CD4-positive, alpha-beta T cell treated with Interleukin-4 for 1 hour (primary cell): ENCODE data around the gene CD99.
A peak's percentile ranks its signal among the peaks of the same experiment; 100 is the strongest.
"Not testable (repeated sequence)": the region's sequence is repeated elsewhere in the genome, so short reads cannot be mapped to it uniquely, and the experiment has no call there.

Source experiments
- DNase-seq, 2 donors: peaks; one replicate each; pipeline ENCODE4 v3.0.0-alpha.2; 2020 to 2022

The CD99 gene

GRCh38 chrX:2690856-2691542 is at the start of gene CD99:
CD99 (plus strand) TSS chrX:2691295; CDS start chrX:2691361, 66 bp downstream.
- peak; percentile 93 to 95 for DNase-seq

GRCh38 chrX:2642146-2642545 is 48.9 kb upstream of the CD99 start:
- no peak for DNase-seq

DNA sequence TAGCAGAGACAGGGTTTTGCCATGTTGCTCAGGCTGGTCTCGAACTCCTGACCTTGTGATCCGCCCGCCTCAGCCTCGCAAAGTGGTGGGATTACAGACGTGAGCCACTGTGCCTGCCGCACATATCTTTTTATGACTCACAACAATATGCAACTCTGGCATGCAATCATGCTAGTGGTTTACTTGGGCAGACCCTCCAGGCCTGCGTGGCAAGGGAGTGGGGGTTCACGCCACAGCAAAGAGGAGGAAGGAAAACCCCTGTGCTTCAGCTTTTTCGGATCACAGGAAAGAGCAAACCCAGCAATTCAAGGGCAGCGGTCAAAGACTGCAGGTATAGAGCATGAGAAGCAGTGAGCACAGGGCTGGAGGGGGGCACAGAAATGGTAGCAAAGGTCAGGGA is 48.3 kb upstream of the CD99 start:
- no peak for DNase-seq

DNA sequence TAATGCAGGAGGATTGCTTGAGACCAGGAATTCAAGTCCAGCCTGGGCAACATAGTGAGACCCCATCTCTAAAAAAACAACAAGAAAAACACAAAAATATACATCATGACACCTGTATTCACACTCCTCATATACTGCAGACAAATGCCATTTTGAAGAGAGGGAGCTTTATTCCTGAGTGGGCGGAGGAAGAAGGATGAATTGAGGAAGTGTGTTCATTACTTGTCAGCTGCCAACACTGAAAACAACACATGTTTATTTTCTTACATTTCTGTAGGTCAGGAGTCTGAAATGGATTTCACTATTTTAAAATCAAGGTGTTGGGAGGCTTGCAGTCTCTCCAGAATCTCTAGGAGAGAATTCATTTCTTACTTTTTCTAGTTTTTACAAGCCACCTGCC is 47.2 kb upstream of the CD99 start:
- DNase-seq: no peak

DNA sequence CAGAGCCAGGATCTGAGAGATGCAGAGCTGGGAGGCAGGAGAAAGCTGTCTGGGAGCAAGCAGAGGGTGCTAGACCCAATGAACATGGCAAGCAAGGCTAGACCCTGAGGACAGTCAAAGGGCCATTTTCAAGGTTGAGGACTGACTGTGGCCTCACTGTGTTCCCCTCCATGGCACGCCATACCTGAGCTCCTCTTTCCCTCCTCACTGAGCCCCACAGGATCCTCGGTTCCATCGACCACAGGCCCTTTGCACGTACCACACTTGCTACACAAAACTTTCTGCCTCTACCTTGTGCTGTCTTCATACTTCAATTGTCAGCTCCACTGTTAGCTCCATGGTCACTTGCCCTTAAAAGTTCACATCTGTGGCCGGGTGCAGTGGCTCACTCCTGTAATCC is 45.5 kb upstream of the CD99 start:
- no peak for DNase-seq

DNA sequence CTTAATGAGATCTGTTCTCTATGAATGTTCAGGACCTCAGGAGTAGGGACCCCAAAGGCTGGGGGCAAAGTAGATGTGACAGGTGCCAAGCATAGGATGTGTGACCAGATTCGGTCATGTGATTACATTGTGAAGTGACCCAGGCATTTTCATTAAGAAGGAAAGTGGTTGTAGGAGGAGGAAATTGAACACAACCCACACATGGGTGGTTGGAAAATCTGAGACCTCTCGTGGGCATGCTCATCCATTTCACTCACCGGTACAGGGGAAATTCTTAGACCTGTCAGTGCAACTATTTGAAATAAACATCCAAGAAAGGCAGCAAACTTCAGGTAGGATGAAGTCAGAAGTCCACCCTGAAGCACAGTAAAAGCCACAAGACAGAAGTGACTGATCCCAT is 43.5 kb upstream of the CD99 start:
- DNase-seq: no peak

DNA sequence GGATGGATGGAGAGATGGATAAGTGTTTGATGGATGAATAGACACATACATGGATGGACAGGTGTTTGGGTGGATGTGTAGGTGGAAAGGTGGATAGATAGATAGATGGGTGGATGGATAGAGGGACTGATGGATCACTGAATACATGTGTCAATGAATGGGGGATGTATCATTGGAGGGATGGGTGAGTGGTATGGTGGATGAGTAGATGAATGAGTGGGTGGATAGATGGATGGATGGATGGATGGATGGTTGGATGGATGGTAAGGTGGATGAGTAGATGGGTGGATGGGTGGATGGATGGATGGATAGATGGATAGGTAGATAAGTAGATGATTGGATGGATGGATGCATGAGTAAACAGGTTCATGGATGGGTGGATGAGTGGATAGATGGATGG is 41.1 kb upstream of the CD99 start:
- DNase-seq: no peak

GRCh38 chrX:2650865-2651264 is 40.2 kb upstream of the CD99 start:
- no peak for DNase-seq

GRCh38 chrX:2652106-2652505 is 39.0 kb upstream of the CD99 start:
- DNase-seq: no peak

GRCh38 chrX:2654436-2655340 is 36.4 kb upstream of the CD99 start:
- DNase-seq: no peak

DNA sequence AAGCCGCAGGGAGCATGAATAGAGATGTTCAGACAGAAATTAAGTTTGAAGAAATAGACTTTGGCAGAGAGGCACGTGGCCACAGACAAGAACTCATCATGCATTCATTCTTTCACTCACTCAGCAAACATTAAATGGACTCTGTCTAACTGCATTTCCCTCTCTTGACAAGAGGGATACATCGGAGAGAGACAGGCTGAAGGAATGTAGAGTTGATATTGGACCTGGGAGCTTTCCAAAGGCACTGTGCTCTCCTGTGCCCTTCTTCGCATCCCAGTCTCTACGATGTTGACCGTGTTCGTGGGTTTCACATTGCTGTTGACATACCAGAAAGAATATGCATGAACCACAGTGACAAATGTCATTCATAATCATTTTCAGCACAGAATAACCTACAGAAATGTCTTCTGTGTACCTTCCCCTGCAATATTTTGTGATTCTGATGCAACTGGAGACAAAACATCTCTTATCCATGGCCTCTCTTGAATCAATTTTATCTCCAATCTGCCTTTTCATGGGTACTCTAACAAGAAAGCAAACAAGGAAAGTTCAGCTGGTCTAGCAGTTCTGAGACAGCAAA is 34.7 kb upstream of the CD99 start:
- DNase-seq: no peak

DNA sequence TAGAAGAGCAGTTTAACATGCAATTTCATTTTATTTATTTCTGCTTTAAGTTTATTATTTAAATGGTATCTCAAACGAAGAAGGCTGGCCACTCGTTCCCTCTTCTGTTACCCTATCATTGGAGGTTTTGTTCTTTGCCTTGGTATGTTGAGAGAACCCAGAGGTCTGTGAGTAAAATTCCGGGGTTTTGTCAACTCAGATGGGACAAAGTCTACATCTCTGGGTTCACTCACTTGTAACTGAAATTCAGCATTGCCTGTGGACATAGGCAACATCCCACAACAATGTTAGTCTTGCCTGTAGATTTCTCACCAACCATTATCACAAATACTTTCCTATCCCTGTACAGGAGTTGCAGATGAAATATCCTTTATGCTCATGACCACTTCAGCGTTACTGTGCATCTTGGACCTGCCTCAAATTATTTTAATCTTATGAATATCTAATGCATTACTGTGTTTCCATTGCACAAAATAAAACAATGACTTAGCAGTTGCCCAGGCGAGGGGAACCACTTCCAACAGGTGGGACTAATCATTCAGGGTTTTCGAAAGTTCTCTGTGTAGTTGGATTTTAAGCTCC is 33.5 kb upstream of the CD99 start:
- DNase-seq: no peak

GRCh38 chrX:2658585-2659292 is 32.4 kb upstream of the CD99 start:
- no peak for DNase-seq

GRCh38 chrX:2662586-2662985 is 28.5 kb upstream of the CD99 start:
- DNase-seq: no peak

DNA sequence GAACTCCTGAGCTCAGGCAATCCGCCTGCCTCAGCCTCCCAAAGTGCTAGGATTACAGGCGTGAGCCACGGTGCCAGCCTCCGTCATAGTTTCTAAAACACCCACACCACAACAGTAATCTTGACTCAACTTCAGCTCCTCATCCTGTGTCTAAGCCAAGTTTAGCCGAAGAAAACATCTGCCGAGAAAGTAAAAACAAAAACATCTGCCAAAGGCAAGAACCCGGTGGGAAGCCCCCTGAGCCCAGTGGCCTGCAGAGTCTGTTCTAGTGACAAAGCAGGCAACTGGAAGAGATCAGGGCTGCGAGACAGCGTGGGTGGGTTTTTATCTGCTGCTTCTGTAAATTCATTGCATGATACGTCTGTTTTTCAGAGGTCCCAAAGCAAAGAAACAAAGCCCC is 26.6 kb upstream of the CD99 start:
- no peak for DNase-seq

- DNase-seq: no peak
These were observed 25.4 kb upstream of the CD99 start for GRCh38 chrX:2665387-2666304.

DNA sequence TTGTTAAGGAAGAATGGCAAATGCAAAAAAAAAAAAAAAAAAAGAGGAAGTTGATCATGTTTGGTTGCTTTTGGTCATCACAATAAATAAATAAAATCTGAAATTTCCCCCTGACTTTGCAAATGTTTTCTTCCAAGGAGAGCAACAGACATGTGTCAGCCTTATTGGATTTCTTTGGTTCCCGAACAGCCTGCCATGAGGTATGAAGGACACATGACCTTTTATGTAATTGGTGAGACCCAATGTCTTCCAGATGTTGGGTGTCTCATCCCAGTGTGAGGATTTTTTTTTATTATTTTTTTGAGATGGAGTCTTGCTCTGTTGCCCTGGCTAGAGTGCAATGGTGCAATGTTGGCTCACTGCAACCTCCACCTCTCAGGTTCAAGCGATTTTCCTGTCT is 24.6 kb upstream of the CD99 start:
- no peak for DNase-seq

DNA sequence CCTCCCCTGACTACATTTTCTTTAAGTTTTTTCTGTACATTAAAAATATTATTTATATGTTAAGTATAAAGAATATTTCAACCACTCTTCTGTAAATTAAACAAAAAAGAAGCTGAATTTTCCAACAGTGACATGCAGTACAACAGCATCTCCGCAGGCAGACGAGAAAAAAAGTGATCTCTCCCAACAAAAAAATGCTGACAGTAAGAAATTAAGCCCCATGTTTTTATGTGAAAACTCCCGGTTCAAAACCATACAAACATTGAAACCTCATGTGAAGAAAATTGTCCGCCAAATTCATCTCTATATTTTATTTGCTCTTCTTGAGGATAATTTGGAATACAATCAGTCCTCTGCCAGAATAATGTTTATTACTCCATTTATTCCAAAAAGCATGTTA is 20.1 kb upstream of the CD99 start:
- DNase-seq: no peak

DNA sequence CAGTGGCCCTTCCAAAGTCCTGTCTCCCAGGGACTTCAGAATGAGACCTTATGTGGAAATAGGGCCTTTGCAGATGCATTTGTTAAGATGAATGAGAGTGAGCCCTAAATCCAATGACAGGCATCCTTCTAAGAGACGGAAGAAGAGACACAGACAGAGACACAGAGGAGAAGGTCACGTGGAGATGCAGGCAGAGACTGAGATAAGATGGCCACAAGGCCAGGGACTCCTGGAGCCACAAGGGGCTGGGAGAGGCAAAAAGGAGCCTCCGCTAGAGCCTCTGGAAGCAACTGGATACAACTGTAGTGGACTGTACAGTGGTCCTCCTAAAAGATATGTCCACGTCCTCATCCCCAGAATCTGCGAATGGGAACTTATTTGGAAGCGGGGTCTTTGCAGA is 19.0 kb upstream of the CD99 start:
- DNase-seq: no peak

GRCh38 chrX:2673611-2674010 is 17.5 kb upstream of the CD99 start:
- DNase-seq: no peak

- DNase-seq: not testable (repeated sequence)
These were observed 15.4 kb upstream of the CD99 start for GRCh38 chrX:2675657-2676200.
